GM18858 (cell line): ENCODE results near the gene LRRC3B.

Experiments used
- ATAC-seq: cut with Tn5 transposase; IDR thresholded peaks from one replicate; pipeline ENCODE4 v1.9.1; 2021; ENCODE audit not compliant: unreplicated experiment

The LRRC3B gene

DNA sequence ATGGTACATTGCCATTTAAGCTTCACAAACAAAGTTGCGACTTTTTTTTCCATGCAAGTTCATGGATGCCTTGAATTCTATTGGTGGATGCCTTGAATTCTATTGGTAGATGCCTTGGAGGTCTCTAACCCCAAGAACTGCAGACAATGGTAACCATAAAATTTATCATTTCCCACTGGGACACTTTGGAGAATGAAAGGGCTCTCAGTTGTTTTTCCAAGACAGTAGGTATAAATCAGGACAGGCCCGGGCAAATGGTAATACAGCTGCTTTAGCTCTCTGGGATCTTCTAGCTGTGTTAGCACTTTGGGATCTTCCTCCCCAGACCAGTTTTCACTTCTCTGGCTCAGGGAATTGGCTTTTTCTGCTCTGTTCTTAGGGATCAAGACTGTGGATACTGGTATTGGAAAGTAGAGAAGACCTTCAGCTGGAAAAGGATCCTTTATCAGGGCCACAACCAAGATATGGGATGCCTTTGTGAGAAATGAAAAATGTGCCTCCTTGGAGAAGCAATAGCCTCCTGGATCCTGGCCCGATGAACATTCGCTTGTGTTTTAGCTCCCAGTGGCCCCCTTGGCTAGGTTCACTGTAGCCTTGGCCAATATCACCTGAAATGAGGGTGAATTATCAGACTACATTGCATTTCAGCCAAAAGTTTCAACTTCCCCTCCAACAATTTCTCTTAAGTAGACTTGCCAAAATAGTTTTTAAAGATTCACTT, 8.3 kb downstream of the LRRC3B start:
- no peak for ATAC-seq

DNA sequence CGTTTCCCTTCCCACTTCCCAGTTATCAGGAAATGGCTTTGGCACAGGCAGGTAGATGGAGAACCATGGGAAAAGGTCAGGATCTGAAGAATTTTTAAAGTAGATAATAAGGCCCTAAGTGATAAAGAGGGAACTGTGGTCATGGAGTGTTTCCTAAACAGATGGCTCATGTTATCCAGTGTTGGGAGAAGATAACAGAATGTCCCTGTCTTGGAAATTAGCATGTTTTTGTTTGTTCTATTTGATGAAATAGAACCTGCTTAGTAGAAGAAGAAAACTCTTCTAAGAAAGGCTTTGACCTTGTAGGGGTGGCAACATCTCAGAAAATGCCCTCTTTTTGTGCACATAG, 8.8 kb downstream of the LRRC3B start:
- no peak for ATAC-seq

DNA sequence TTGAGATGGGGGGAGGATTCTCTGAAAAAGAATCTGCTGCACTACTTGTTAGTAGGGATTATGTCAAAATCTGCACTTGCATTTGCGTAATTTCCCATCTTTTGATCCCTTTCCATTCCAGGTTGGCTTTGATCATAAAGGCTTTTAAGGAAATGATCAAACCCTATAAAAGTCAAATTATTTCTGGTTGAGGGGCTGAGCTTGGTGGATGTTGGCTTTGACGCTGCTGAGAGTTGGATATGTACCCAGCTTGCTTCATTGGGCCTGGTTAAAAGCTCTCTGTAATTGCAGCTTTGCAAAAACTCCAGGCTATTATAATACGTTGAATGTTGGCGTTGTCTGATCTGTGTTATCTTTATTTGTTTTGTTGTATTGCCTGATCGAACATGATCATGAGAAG, 12.0 kb downstream of the LRRC3B start:
- no peak for ATAC-seq

DNA sequence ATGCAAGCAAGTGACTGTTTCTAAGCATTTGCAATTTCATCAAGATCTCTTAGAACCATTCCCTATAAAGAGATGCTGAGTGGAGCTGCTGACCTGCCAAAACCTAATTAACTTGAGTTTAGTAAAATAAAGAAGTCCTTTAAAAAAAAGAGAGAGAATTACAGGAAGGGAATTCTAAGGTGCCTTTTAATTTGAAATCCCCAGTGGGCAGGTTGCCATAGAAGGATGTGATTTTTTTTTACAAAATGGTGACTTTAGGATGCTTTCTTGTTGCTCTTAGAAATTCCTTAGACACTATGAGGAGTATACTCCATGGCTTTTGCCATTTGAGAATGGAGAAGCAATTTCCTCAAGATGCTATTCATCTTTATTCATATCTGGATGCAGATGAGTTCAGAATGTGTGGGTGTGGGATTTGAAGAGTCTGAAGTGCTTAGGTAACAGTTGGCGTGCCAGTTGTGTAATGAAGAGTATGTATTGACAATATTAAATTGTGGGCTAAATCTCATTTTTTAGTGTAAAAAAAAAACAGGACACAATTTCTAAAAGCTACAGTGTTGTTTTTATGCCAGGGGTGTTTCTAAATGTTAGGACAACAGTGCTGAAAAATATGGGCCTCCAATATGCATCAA, 13.6 kb downstream of the LRRC3B start:
- ATAC-seq: no peak

DNA sequence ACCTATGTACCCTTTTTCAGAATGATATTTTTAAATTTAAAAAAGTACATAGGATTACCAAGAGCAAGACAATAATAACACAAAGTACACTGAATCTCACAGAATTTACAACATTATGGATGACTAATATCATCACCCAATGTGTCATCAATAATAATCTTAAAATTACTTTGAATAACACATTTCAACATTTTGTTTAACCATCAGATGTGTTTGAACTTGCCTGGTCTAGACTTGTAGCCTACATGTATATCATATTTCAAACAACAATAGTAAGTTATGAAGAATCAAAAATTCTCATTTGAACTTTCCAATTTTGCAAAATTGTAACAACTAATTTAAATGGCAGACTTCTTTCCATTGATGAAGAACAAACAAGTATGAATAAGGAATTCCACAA, 15.1 kb downstream of the LRRC3B start:
- ATAC-seq: no peak

DNA sequence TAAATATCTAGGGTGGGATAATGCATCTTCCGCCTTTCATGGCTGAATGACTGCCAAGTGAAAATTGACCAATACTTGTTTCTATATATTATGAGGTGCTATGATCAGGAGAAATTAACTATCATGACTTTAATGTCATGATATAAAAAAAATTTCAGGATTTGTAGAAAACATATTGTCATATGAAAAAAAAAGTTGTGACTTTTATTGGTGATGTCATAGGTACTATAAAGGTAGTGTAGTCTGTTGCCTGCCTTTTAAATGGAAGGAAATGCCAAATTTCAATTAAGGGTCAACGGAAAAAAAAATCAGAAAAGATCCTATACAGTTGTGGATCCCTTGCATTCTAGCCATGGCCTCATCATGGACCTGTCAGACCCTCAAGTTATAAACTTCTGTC, 15.5 kb downstream of the LRRC3B start:
- no peak for ATAC-seq

DNA sequence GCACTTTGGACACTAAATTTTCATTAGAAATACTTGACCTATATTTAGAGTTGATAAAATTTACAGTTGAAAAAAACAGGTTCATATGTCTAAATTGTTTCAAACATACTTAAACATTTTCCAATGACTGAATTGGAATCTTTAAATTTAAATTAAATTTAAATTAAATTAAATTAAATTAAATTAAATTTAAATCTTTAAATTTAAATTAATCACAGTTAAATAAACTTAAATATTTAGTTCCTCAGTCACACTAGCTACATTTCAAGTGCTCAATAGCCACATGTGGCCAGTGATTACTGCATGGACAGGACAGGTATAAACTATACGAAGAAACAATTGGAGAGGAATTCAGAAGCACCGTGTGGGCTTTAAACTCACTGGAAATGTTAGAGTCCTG, 16.8 kb downstream of the LRRC3B start:
- no peak for ATAC-seq

DNA sequence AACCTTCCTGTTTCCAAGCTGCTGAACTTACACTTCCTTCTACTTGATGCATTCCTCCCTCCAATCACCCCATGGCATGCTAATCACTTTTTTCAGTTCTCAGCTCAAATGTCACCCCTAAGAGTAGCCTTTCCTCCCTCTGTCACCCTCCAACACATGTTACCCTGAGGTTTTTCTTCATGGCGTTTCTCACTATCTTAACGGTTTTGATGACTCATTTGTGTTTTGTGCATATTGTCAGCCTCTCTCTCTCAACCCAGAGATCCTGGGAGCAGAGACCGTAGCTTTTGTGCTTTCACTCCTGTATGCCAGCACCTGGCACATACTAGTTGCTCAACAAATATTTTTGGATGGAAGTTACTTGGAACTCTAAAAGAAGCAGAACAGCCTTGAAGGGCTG, 24.5 kb downstream of the LRRC3B start:
- no peak for ATAC-seq

DNA sequence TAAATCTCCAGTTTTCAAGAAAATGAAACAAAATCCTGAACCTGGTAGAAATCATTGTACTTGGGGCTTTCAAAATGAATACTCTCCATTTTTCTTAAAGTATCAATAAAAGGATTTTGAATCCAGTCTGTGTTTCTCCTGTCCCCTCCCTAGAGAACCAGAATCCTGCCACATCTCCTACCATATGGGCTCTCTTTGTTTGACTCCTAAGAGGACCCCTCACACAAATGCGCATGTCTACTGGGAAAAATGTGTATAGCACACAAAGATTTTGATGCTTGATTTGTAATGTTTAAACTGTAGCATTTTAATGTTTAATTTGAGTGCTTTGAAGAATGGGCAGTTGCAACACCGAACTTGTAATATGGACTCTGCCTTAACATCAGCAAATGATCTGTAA, 25.9 kb downstream of the LRRC3B start:
- no peak for ATAC-seq

DNA sequence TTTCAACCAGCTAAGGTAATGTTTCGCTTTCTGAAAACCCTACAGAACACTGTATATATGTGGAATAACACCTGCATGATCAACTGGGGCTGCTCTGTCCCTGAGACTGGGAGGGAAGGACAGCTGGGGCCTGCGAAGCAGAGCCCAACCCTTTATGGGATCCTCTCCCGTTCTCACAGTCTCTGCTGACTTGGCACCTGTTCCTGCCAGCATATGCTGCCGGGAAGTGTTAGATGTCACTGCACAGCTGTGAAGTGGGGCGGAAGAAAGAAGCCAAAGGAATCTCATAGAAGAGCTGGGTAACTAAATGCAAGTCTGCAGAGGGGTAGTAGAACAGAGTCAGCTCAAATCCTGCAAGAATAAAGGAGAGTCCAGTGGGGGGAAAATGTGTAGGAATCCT, 29.6 kb downstream of the LRRC3B start:
- no peak for ATAC-seq

DNA sequence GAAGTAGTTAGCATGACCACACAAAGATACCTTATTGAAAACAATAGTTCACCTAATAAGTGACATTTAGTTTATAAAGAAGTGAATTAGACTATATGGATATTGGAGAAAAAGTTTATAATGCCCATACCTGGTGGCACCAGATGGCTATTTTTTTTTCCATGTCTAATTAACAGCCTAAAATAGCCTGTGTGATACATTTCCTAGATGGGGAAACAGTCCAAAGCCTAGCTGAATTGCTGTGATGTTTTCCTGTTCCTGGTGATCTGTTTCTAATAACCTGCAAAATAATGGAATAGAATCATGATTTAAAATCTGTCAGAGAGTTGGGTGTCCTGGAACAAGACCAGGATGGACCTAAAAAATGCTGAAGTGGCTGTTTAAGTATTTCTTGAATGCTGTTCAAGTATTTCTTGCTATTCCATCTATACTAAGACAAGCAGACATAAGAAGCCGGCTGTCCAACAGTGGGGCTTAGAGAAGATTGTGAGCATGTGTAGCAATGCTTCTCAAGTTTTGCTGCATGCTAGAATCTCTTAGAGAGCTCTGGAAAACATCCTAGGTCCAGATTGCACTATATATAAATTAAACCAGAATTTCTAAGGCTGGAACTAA, 31.3 kb downstream of the LRRC3B start:
- no peak for ATAC-seq

DNA sequence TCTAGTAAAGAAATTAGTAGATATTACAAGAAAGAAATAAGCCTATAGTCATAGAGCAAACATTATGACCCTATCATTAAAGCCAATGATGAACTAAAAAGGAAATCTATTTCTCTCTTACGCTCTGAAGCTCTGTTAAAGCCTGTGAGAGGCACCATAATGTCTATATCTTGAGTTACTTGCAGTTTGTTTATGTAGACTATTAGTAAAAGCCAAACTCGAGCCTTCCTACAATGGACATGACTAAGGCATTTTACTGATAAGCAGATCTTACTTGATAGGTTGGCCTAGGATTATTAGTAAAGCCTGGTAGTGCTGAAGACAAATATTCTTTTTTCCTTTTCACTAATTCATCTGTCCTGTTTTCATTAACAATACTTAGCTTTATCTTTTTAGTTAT, 32.7 kb downstream of the LRRC3B start:
- no peak for ATAC-seq

DNA sequence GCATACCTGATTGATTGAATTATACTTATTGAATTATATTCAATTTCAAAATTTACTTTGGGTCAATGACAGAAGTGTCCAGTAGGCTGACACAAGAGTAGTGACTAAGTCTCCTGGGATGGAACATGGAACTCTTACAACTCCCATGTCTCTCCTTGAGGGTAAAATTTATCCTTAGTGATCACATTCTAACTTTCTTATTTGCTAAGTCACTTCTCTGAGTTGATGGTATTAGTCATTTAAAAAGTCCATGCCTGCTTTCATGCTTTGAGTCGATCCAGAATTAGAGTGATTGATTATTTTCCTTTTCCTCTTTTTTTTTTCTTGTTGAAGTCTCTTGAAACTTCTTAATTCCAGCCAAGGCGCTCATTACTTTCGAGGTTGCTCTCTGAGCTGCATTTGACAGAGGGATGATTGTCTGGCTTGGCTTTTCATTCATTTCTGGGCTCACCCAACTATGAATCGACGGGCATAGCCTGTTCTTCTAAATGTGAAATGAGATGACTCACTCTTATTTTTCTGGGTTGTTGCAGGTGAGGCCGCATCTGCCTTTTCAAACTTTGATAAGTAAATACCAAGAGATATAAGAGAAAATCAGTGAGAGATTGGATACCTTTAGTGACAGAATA, 34.9 kb downstream of the LRRC3B start:
- ATAC-seq: no peak

DNA sequence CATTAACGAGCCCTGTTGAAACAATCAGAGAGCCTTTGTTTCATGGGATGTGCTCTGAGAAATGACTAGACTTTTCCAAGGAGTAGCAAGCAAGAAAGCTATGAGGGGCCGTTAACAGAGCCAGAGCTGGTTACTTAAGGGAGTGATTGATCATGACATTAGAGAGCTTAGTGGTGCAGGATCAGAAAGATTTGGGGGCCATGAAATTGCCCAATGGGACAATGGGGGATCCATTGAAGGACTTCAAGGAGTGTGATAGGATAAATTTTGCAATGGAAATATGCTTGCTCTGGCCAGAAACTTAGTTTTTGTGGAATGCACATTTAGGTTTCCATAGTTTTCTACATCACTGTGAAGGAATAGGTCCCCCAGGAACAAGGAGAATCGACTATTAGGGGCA, 45.6 kb downstream of the LRRC3B start:
- no peak for ATAC-seq

DNA sequence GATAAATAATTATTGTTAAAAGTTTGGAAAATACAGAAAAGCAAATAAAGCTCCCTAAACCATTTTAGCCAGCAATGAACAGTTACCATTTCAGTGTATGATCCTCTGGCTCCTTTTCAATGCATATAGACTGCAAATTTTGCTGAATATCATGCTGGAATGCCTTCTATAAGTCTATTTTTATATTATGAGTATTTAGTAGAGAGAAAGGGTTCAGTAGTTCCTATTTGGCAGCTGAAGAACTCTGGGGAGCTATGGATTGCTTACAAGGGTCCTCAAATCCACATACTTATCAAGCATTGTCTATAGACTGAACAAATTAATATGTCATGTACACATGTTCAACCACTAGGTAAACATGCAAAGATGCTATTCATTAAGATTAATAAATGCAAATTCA, 46.1 kb downstream of the LRRC3B start:
- no peak for ATAC-seq

DNA sequence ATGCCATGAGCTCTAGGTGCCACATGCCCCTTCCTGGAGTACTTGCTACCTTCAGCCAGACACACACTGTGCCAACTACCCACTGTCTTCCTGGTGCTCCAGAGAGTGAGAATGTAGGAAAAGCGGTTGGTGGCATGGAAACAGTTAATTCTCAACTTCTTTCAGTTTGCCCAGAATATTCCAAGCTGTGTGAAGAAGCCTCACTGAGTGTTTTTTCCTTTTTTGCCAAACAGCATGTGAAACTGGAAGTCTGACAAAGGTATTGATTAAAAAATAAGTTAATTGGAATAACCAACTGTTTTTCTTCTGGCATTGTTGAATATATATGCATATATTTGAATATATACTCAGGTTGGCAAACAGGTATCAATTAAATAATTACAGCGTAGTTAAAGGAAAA, 52.8 kb downstream of the LRRC3B start:
- ATAC-seq: no peak

DNA sequence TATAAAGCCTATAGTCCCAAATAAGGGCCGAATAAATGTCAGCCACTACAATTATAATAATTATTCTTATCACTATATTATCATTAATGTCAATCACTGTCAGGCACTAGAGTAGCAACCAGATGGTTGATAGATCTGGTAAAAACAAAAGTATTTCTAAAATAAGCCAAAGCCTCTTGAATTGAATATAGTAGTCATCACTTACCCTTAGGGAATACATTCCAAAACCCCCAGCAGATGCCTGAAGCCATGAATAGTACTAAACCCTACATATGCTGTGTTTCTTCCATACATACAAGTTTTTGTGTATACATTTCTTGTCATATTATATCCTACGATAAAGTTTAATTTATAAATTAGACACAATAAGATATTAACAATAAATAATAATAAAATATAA, 59.1 kb downstream of the LRRC3B start:
- no peak for ATAC-seq

DNA sequence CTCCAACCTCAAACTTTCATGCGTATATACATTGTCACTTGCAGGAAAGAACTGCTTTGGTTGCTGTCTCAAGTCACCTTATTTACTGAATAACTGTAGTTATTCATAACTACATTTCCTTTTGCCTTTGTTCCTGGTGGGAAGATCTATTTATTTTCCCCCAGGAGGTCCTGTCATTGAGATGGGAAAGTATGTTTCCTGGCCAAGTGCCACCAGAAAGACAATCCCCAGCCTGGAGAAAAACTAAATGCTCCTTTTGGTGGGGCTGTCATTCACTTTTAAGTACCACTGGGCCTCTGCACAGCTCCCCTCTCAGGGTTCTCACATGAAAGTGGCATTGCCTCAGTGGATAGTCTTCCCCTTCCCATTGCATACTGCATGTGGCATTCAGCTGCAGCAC, 59.8 kb downstream of the LRRC3B start:
- ATAC-seq: no peak

DNA sequence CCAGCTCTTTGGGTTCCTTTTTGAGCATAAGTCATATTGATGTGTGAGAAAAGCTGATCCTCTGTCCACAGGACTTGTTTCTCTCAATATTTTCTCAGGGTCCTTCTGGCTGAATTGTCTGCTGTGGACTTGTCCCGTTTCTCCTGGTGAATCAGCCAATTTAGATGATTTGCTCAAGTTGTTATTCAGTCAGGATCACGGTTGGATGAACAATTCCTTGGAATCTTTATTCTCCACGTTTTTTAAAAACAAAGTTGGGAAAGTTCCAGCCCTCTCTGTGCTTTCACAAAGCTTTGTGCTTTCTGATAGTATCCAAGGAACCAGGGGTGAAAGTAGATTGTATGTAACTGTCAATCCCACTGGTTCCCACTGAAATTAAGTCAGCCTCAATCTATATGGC, 61.3 kb downstream of the LRRC3B start:
- no peak for ATAC-seq

DNA sequence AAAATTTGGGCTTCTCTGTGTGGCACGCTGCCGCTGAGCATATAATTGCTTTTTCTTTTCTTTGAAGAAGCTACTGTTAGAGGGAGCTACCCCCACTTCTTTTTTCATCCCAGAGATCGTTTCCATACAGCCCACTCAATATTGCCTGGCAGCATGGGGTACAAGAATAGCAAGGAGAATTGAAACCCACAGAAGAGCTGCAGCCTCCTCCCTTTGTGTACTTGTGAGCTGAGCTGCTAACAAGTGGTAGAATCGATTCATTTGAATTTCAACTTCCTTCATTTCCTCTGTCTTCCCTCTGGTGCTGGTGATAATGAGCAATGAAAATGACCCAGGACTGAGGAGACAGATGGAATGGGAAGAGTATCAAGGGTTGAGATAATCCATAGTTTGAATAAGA, 64.9 kb downstream of the LRRC3B start:
- ATAC-seq: no peak

DNA sequence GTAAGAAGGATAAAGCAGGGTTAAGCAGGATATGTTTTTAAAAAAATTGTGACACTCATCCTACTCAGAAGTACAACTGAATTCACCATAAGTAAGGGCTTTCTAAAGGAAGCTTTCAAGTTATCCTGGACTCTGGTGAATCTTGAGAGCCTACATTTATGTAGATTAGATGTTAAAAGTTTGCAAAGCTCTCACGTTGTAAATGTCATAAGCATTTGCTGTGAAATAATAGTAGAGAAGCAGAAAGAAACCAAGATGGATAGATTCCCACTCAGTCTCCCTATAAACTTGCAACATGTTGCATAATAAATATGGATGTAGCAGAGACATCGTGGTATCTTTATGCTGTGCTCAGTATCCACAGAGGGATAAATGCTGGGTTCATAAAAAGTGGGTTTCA, 77.0 kb downstream of the LRRC3B start:
- no peak for ATAC-seq

DNA sequence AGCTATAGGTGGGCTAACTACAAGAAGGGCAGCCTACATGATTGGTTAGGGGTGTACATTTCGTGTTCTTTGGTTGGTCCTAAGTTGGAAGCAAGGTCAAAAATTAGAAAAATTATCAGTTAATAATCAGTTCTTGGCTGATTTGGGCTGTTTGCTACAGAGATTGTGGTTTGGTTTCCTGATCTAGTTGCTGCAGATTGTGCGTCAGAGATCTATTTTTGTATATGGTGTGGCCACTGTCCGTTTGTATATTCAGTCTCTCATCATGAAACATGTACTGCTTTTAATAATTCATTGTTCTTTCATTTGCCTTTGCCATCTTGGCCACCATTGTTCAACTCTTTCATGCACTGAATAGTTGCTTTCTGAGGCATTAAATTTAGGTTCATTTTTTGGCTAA, 80.9 kb downstream of the LRRC3B start:
- ATAC-seq: no peak
